GM23248 (cell line): Measurements from ENCODE around the gene LRRC73.

Experiments used
- EZH2 ChIP-seq: fragments of 200-600 bp; sonication (generic); IDR thresholded peaks from 2 replicates; pipeline ENCODE4 v1.6.1; 2018; ENCODE audit warnings: antibody characterized with exemption, mild to moderate bottlenecking; ENCODE audit not compliant: insufficient read depth, poor library complexity, severe bottlenecking
- EZH2phosphoT487 ChIP-seq: fragments of 200-600 bp; sonication (generic); IDR thresholded peaks from 2 replicates; pipeline ENCODE4 v1.6.1; 2018; ENCODE audit warnings: antibody characterized with exemption, moderate library complexity, mild to moderate bottlenecking, low read depth; ENCODE audit not compliant: insufficient read depth

DNA sequence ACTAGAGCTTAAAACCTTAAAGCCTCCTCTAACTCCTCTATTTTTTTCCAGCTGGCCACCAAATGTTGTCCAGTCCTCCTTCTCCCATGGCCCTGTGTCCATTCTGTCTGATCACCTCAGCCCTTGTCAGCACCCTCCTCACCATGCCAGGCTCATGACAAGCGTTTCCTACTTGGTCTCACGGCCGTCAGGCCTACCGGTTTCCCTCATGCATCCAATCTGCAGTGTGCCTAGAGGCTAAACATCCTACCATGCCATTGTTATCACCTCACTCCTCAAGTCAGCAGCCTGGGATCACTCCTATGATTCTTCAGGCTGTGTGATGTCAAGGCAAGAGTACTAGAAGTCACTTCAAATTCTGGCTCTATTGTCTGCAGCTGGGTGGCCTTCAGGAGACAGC lies 42.4 kb downstream of the LRRC73 start:
- TF ChIP-seq EZH2: no peak
- TF ChIP-seq EZH2phosphoT487: no peak
